Retinal pigment epithelial cell (primary cell): ENCODE data around the gene MTOR.

Experiments used
- DNase-seq: peaks from one replicate; pipeline ENCODE4 v3.0.0-alpha.2; 2010; ENCODE audit warnings: low read depth
- H3K4me3 ChIP-seq: 2 replicates; pipeline ENCODE4 v1.5.1; 2011; ENCODE audit warnings: mild to moderate bottlenecking, low read length, control low read depth, moderate library complexity
- CTCF ChIP-seq: conservative IDR thresholded peaks from 2 replicates; pipeline ENCODE4 v1.5.1; 2011; ENCODE audit warnings: low read depth, low read length, control low read depth, inconsistent platforms

The MTOR gene

GRCh38 chr1:11245248-11245647 lies 17.1 kb downstream of the MTOR start:
- H3K4me3 ChIP-seq = no peak overlapping the region
- DNase-seq = no peak
- no peak for TF ChIP-seq CTCF

- no peak for TF ChIP-seq CTCF
- DNase-seq = no peak
- no peak overlapping the region for H3K4me3 ChIP-seq
These were observed 24.0 kb downstream of the MTOR start for GRCh38 chr1:11238311-11238710.

GRCh38 chr1:11237356-11237755 lies 25.0 kb downstream of the MTOR start:
- H3K4me3 ChIP-seq = no peak overlapping the region
- no peak for DNase-seq
- TF ChIP-seq CTCF = no peak

GRCh38 chr1:11233208-11233607 lies 29.1 kb downstream of the MTOR start:
- TF ChIP-seq CTCF = no peak
- H3K4me3 ChIP-seq = no peak overlapping the region
- no peak for DNase-seq

- H3K4me3 ChIP-seq = no peak overlapping the region
- no peak for TF ChIP-seq CTCF
- DNase-seq = no peak
These were observed 33.1 kb downstream of the MTOR start for GRCh38 chr1:11229203-11229602.

GRCh38 chr1:11227106-11228077 lies 35.0 kb downstream of the MTOR start:
- no peak for DNase-seq
- no peak overlapping the region for H3K4me3 ChIP-seq
- TF ChIP-seq CTCF = no peak

- H3K4me3 ChIP-seq = no peak overlapping the region
- no peak for DNase-seq
- no peak for TF ChIP-seq CTCF
These were observed 46.3 kb downstream of the MTOR start for GRCh38 chr1:11216074-11216473.
